RWPE1 (cell line): ENCODE measurements around the gene AREL1.

Experiments
- CTCF ChIA-PET: fragments of 350-600 bp; sonication (Branson Sonifier 250); formaldehyde crosslinking; extraction: SDS; loops from one replicate; lab custom pipeline; 2021; lab: Yijun Ruan, JAX
- POLR2A ChIA-PET: fragments of 400-600 bp; formaldehyde crosslinking; extraction: SDS; loops from one replicate; lab custom pipeline; 2020; ENCODE audit warnings: antibody characterized with exemption; ENCODE audit not compliant: low non-redundant PET; lab: Yijun Ruan, JAX
- DNase-seq: peaks from one replicate; pipeline ENCODE4 v3.0.0; 2012; ENCODE audit warnings: low spot score
- H3K27ac ChIP-seq: fragments of 450-650 bp; 2 replicates; pipeline ENCODE4 v1.5.1; 2017
- CTCF ChIP-seq: fragments of 450-650 bp; conservative IDR thresholded peaks from 2 replicates; pipeline ENCODE4 v1.5.1; 2017; ENCODE audit warnings: low read depth, mild to moderate bottlenecking

The AREL1 gene

GRCh38 chr14:74683406-74683805 is 29.5 kb downstream of the AREL1 start:
- no peak overlapping the region for H3K27ac ChIP-seq
- DNase-seq, result no peak
- no peak for TF ChIP-seq CTCF
- CTCF ChIA-PET, result interaction anchor here (1.2 kb wide), 1 partner anchor 74 kb away, joined by 3 read pairs; no protein-coding TSS in a partner anchor
- POLR2A ChIA-PET, result no interaction called here

- CTCF ChIA-PET, result no interaction called here
- POLR2A ChIA-PET, result no interaction called here
- TF ChIP-seq CTCF, result no peak
- H3K27ac ChIP-seq, result no peak overlapping the region
- DNase-seq, result no peak
Measured at GRCh38 chr14:74682169-74682952, 30.5 kb downstream of the AREL1 start.

GRCh38 chr14:74675219-74675618 is 37.7 kb downstream of the AREL1 start:
- CTCF ChIA-PET, result no interaction called here
- no peak overlapping the region for H3K27ac ChIP-seq
- no peak for TF ChIP-seq CTCF
- DNase-seq, result no peak
- POLR2A ChIA-PET, result no interaction called here

- ChIA-PET POLR2A (no interaction called here), CTCF (interaction anchor here (0.5 kb wide), 1 partner anchor 51 kb away, joined by 3 read pairs; no protein-coding TSS in a partner anchor)
Measured at GRCh38 chr14:74673768-74674167, 39.1 kb downstream of the AREL1 start.

GRCh38 chr14:74671789-74672188 is 41.1 kb downstream of the AREL1 start:
- TF ChIP-seq CTCF, result no peak
- POLR2A ChIA-PET, result no interaction called here
- CTCF ChIA-PET, result interaction anchor here (1.5 kb wide), 1 partner anchor 10 kb away, joined by 3 read pairs; no protein-coding TSS in a partner anchor
- H3K27ac ChIP-seq, result no peak overlapping the region
- DNase-seq, result peak; percentile 69

More at GRCh38 chr14:74673768-74674167, 39.1 kb downstream of the AREL1 start:
- no peak overlapping the region for H3K27ac ChIP-seq
- DNase-seq, result no peak
- no peak for TF ChIP-seq CTCF

- POLR2A ChIA-PET, result no interaction called here
- CTCF ChIA-PET, result interaction anchor here (0.6 to 1.5 kb wide), 3 partner anchors 9 to 62 kb away, joined by 3 read pairs; partner anchors contain the start of gene LTBP2
- DNase-seq, result no peak
- no peak overlapping the region for H3K27ac ChIP-seq
- no peak for TF ChIP-seq CTCF
Measured at GRCh38 chr14:74670726-74671411, 42.0 kb downstream of the AREL1 start.
